CD4-positive, alpha-beta memory T cell (primary cell): ENCODE data around the gene WDR88. TPM values are rescaled to one million over a fixed set of nuclear protein-coding genes. Genes with fewer than 3 reads are reported as not detected.
"Not testable (repeated sequence)": the region's sequence is repeated elsewhere in the genome, so short reads cannot be mapped to it uniquely, and the experiment has no call there.

Experiments
- CTCF ChIA-PET: fragments of 350-600 bp; sonication (Branson Sonifier 250); formaldehyde crosslinking; loops from one replicate; lab custom pipeline; 2021; ENCODE audit warnings: inconsistent platforms; ENCODE audit not compliant: partially characterized antibody; lab: Charles Lee
- POLR2A ChIA-PET: fragments of 350-600 bp; sonication (Branson Sonifier 250); formaldehyde crosslinking; loops from one replicate; lab custom pipeline; 2021; ENCODE audit not compliant: partially characterized antibody; lab: Charles Lee
- DNase-seq, 5 donors: peaks; one replicate each; pipeline versions ENCODE4 v3.0.0 to v3.0.0-alpha.2; 2020 to 2022; ENCODE audit warnings: mixed read lengths in 1 of 5
- H3K27ac ChIP-seq: one replicate; pipeline ENCODE4 v1.7.0; 2013; ENCODE audit warnings: low read depth, low read length
- H3K27me3 ChIP-seq: 2 replicates; pipeline ENCODE4 v1.7.0; 2013; ENCODE audit warnings: mild to moderate bottlenecking, low read length, moderate library complexity; ENCODE audit not compliant: insufficient read depth
- H3K36me3 ChIP-seq: 2 replicates; pipeline ENCODE4 v1.7.0; 2013; ENCODE audit warnings: mild to moderate bottlenecking, low read length, moderate library complexity; ENCODE audit not compliant: insufficient read depth
- H3K4me1 ChIP-seq: 2 replicates; pipeline ENCODE4 v1.7.0; 2013; ENCODE audit warnings: mild to moderate bottlenecking, low read length, moderate library complexity; ENCODE audit not compliant: insufficient read depth
- H3K4me3 ChIP-seq, 2 donors: one replicate each; pipeline ENCODE4 v1.7.0; 2013; ENCODE audit warnings: low read length in 2 of 2, mild to moderate bottlenecking in 1 of 2
- H3K9me3 ChIP-seq, 2 donors: one replicate each; pipeline ENCODE4 v1.7.0; 2013; ENCODE audit warnings: low read length in 2 of 2, control low read depth in 1 of 2; ENCODE audit not compliant: control insufficient read depth in 1 of 2
- H3K27ac Mint-ChIP-seq, 7 donors: one replicate each; pipeline ENCODE4 v1.8.0; 2020 to 2021; ENCODE audit warnings: mixed read lengths in 7 of 7, mild to moderate bottlenecking in 6 of 7, inconsistent platforms in 3 of 7, moderate library complexity in 3 of 7
- H3K27me3 Mint-ChIP-seq, 2 donors: one replicate each; pipeline ENCODE4 v1.8.0; 2020 to 2021; ENCODE audit warnings: mixed read lengths in 2 of 2
- H3K36me3 Mint-ChIP-seq, 2 donors: one replicate each; pipeline ENCODE4 v1.8.0; 2020 to 2021; ENCODE audit warnings: mixed read lengths in 2 of 2, inconsistent platforms in 1 of 2, mild to moderate bottlenecking in 1 of 2
- H3K4me1 Mint-ChIP-seq, 4 donors: one replicate each; pipeline ENCODE4 v1.8.0; 2020 to 2021; ENCODE audit warnings: mixed read lengths in 4 of 4, mild to moderate bottlenecking in 1 of 4
- H3K4me3 Mint-ChIP-seq, 8 donors: one replicate each; pipeline ENCODE4 v1.8.0; 2020 to 2021; ENCODE audit warnings: mixed read lengths in 8 of 8, mild to moderate bottlenecking in 7 of 8, moderate library complexity in 6 of 8, inconsistent platforms in 3 of 8
- H3K9me3 Mint-ChIP-seq, 8 donors: one replicate each; pipeline ENCODE4 v1.8.0; 2020 to 2021; ENCODE audit warnings: mixed read lengths in 8 of 8, mild to moderate bottlenecking in 5 of 8, inconsistent platforms in 3 of 8, moderate library complexity in 1 of 8
- intact Hi-C: fragments of 100-400 bp; cut with micrococcal nuclease; formaldehyde crosslinking; loops from one replicate; pipeline ENCODE4 v1.15.1; 2023
- polyA plus RNA-seq, 2 donors: library from polyadenylated mRNA; unstranded; fragments of 300-500 nt; fragmentation: Illumina TruSeq; gene quantifications; one replicate each; pipeline ENCODE4 v1.2.3, GENCODE V29; 2021
- total RNA-seq, 2 experiments: library from RNA; stranded (reverse); gene quantifications; one replicate each; pipeline ENCODE4 v1.2.3, GENCODE V29; 2021

WDR88 gene
- total and polyA plus RNA-seq, 4 experiments from 2014 or later: 0.11 to 0.58 (median 0.43) TPM

DNA sequence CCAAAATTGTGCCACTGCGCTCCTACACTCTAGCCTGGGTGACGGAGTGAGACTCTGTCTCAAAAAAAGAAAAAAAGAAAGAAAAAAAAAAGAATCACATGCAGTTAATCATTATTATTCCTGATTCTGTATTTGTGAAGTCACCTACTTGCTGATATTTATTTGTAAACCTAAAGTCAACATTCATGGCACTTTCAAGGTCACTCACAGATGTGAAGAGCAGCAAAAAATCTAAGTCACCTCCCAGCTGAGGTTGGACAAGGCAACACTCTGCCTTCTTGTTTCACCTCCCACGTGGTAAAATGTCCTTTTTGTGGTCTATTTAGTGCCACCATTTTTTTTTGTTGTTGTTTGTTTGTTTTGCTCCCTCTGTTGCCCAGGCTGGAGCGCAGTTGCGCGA lies 26.5 kb downstream of the WDR88 start:
- Mint-ChIP-seq H3K4me3 (peak overlapping the region in 1 of 8 donors; percentile 25), H3K27ac (peak overlapping the region in 3 of 7 donors; percentile 4 to 60 (median 42)), H3K9me3 (peaks cover 0 to 2% (median 0%) of the 10 kb centered on the region in 8 donors), H3K4me1 (peaks cover 24 to 45% (median 34%) of the 10 kb centered on the region in 4 donors), H3K36me3 (no peaks in the 10 kb centered on the region), H3K27me3 (no peaks in the 10 kb centered on the region)
- POLR2A ChIA-PET: interaction anchor here (8.3 kb wide), 1 partner anchor 18 kb away, joined by 160 read pairs; no protein-coding TSS in a partner anchor
- Histone ChIP-seq H3K4me3 (no peak overlapping the region), H3K36me3 (no peaks in the 10 kb centered on the region), H3K27me3 (no peaks in the 10 kb centered on the region), H3K4me1 (peaks cover 33% of the 10 kb centered on the region), H3K27ac (no peak overlapping the region), H3K9me3 (no peaks in the 10 kb centered on the region)
- DNase-seq: no peak
- CTCF ChIA-PET: interaction anchor here (3.2 to 4.2 kb wide), 2 partner anchors 19 to 26 kb away, joined by 30 to 43 read pairs; no protein-coding TSS in a partner anchor
- intact Hi-C loops: no loop called here

DNA sequence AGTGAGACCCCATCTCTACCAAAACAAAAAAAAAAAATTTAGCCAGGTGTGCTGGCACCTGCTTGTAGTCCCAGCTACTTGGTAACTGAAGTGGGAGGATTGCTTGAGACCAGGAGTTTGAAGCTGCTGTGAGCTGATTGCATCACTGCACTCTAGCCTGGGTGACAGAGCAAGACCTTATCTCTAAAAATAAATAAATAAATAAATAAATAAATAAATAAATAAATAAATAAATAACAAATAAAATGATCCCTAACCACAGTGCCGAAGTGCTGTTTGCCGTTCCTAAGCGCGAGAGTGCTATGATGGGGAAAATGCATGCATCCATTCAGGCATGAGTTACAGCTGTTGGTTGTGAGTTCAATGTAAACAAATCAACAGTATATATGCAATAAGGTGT lies 27.2 kb downstream of the WDR88 start:
- intact Hi-C loops: no loop called here
- Mint-ChIP-seq H3K9me3 (no peaks in the 10 kb centered on the region), H3K27me3 (no peaks in the 10 kb centered on the region), H3K4me1 (peaks cover 26 to 45% (median 34%) of the 10 kb centered on the region in 4 donors), H3K4me3 (peak overlapping the region in 1 of 8 donors; percentile 14), H3K27ac (peak overlapping the region in 1 of 7 donors; percentile 30), H3K36me3 (no peaks in the 10 kb centered on the region)
- CTCF ChIA-PET: interaction anchor here (1.1 to 4.2 kb wide), 7 partner anchors 8 to 271 kb away, joined by 3 to 43 read pairs (median 4); no protein-coding TSS in a partner anchor
- Histone ChIP-seq H3K36me3 (no peaks in the 10 kb centered on the region), H3K4me1 (peaks cover 33% of the 10 kb centered on the region), H3K9me3 (no peaks in the 10 kb centered on the region), H3K27me3 (no peaks in the 10 kb centered on the region), H3K27ac (no peak overlapping the region), H3K4me3 (no peak overlapping the region)
- POLR2A ChIA-PET: interaction anchor here (1.4 to 8.3 kb wide), 2 partner anchors 17 to 144 kb away, joined by 3 to 160 read pairs; no protein-coding TSS in a partner anchor
- DNase-seq: no peak

- H3K9me3 Mint-ChIP-seq: no peaks in the 10 kb centered on the region
- Histone ChIP-seq H3K9me3 (no peaks in the 10 kb centered on the region), H3K4me1 (peaks cover 33% of the 10 kb centered on the region), H3K27me3 (no peaks in the 10 kb centered on the region), H3K4me3 (no peak overlapping the region), H3K36me3 (no peaks in the 10 kb centered on the region), H3K27ac (peak overlapping the region; percentile 36)
- DNase-seq: no peak
- H3K36me3 Mint-ChIP-seq: no peaks in the 10 kb centered on the region
- ChIA-PET CTCF (interaction anchor here (0.9 to 4.2 kb wide), 10 partner anchors 9 to 271 kb away, joined by 3 to 43 read pairs (median 4); no protein-coding TSS in a partner anchor), POLR2A (interaction anchor here (0.9 to 8.3 kb wide), 6 partner anchors 11 to 214 kb away, joined by 3 to 160 read pairs (median 6); partner anchors contain the start of gene CEBPG)
- peak overlapping the region in 7 of 8 donors; percentile 43 to 86 (median 62) for H3K4me3 Mint-ChIP-seq
- H3K4me1 Mint-ChIP-seq: peaks cover 26 to 45% (median 34%) of the 10 kb centered on the region in 4 donors
- intact Hi-C loops: loop anchor here (1.0 kb wide), 1 partner anchor 17 kb away; no protein-coding TSS in a partner anchor
- peak overlapping the region; percentile 76 to 94 (median 89) for H3K27ac Mint-ChIP-seq
- no peaks in the 10 kb centered on the region for H3K27me3 Mint-ChIP-seq
Measured at GRCh38 chr19:33159893-33160292, 28.0 kb downstream of the WDR88 start.

DNA sequence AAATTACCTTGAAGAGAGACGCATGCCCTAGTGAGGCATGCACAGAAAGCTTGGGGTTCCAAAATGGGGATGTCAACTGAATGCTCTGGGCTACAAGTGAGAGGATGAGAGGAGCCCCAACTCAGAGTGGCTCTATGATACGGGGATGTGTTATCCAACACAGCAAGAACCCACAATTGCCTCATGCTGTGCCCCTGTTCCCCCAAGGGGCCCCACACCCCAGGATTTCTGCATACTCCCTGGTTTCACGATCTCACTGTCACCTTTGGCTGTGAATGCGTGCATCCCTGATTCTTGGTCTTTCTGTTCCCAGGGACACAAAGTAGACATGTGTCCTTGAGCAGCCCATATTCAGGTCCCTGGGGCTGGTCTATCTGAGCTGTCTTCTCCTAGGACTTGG lies 29.3 kb downstream of the WDR88 start:
- H3K4me1 ChIP-seq: peaks cover 33% of the 10 kb centered on the region
- ChIA-PET CTCF (interaction anchor here (1.5 to 4.2 kb wide), 4 partner anchors 16 to 74 kb away, joined by 4 to 43 read pairs (median 26); no protein-coding TSS in a partner anchor), POLR2A (interaction anchor here (0.7 to 8.3 kb wide), 5 partner anchors 10 to 213 kb away, joined by 3 to 160 read pairs (median 9); partner anchors contain the start of gene CEBPG)
- Mint-ChIP-seq H3K36me3 (no peaks in the 10 kb centered on the region), H3K27ac (peak overlapping the region; percentile 76 to 94 (median 89)), H3K9me3 (no peaks in the 10 kb centered on the region), H3K4me3 (peak overlapping the region in 2 of 8 donors; percentile 10 to 44), H3K27me3 (no peaks in the 10 kb centered on the region), H3K4me1 (peaks cover 26 to 45% (median 34%) of the 10 kb centered on the region in 4 donors)
- no peaks in the 10 kb centered on the region for H3K36me3 ChIP-seq
- intact Hi-C loops: no loop called here
- DNase-seq: no peak
- no peaks in the 10 kb centered on the region for H3K27me3 ChIP-seq
- H3K4me3 ChIP-seq: no peak overlapping the region
- H3K27ac ChIP-seq: no peak overlapping the region
- H3K9me3 ChIP-seq: no peaks in the 10 kb centered on the region

DNA sequence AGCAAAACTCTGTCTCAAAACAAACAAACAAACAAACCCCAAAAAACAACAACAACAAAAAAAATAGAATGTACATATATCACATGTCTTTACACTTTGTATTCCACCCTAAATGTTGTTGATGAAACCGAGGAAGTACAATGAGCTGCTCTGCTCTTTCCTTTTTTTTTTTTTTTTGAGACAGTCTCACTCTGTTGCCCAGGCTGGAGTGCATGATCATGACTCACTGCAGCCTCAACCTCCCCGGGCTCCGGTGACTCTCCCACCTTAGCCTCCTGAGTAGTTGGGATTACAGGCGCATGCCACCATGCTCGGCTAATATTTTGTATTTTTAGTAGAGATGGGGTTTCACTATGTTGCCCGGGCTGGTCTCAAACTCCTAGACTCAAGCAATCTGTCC lies 31.6 kb downstream of the WDR88 start:
- intact Hi-C loops: no loop called here
- Mint-ChIP-seq H3K27me3 (no peaks in the 10 kb centered on the region), H3K36me3 (no peaks in the 10 kb centered on the region), H3K4me3 (no peak overlapping the region), H3K27ac (no peak overlapping the region), H3K9me3 (peaks cover 0 to 10% (median 2%) of the 10 kb centered on the region in 8 donors), H3K4me1 (peaks cover 19 to 35% (median 26%) of the 10 kb centered on the region in 4 donors)
- no peak overlapping the region for H3K4me3 ChIP-seq
- ChIA-PET CTCF (interaction anchor here (0.6 to 3.4 kb wide), 4 partner anchors 13 to 80 kb away, joined by 4 to 19 read pairs (median 8); no protein-coding TSS in a partner anchor), POLR2A (interaction anchor here (2.2 kb wide), 1 partner anchor 13 kb away, joined by 14 read pairs; no protein-coding TSS in a partner anchor)
- H3K4me1 ChIP-seq: peaks cover 24% of the 10 kb centered on the region
- H3K27me3 ChIP-seq: no peaks in the 10 kb centered on the region
- no peak for DNase-seq
- H3K27ac ChIP-seq: no peak overlapping the region
- no peaks in the 10 kb centered on the region for H3K9me3 ChIP-seq
- H3K36me3 ChIP-seq: no peaks in the 10 kb centered on the region

GRCh38 chr19:33166037-33166436 lies 34.1 kb downstream of the WDR88 start:
- H3K4me3 ChIP-seq, H3K9me3 ChIP-seq, H3K4me1 ChIP-seq, H3K27me3 Mint-ChIP-seq, H3K36me3 ChIP-seq, intact Hi-C loops, DNase-seq, H3K4me3 Mint-ChIP-seq, H3K27me3 ChIP-seq, H3K27ac ChIP-seq, H3K36me3 Mint-ChIP-seq, H3K27ac Mint-ChIP-seq: not testable (repeated sequence)
- Mint-ChIP-seq H3K4me1 (peaks cover 8 to 17% (median 11%) of the 10 kb centered on the region in 4 donors), H3K9me3 (peaks cover 0 to 13% (median 5%) of the 10 kb centered on the region in 8 donors)
- POLR2A ChIA-PET: interaction anchor here (2.5 kb wide), 1 partner anchor 10 kb away, joined by 13 read pairs; no protein-coding TSS in a partner anchor
- CTCF ChIA-PET: interaction anchor here (1.5 to 3.4 kb wide), 3 partner anchors 11 to 22 kb away, joined by 6 to 19 read pairs (median 9); no protein-coding TSS in a partner anchor

GRCh38 chr19:33167438-33167837 lies 35.5 kb downstream of the WDR88 start:
- ChIA-PET CTCF (interaction anchor here (1.5 to 1.6 kb wide), 2 partner anchors 10 to 23 kb away, joined by 6 read pairs; no protein-coding TSS in a partner anchor), POLR2A (interaction anchor here (2.5 kb wide), 1 partner anchor 9 kb away, joined by 13 read pairs; no protein-coding TSS in a partner anchor)
- H3K9me3 ChIP-seq: no peaks in the 10 kb centered on the region
- H3K27me3 ChIP-seq: no peaks in the 10 kb centered on the region
- peaks cover 6% of the 10 kb centered on the region for H3K4me1 ChIP-seq
- intact Hi-C loops: no loop called here
- H3K4me3 ChIP-seq: no peak overlapping the region
- DNase-seq: no peak
- no peaks in the 10 kb centered on the region for H3K36me3 ChIP-seq
- Mint-ChIP-seq H3K27me3 (no peaks in the 10 kb centered on the region), H3K27ac (peak overlapping the region in 1 of 7 donors; percentile 85), H3K9me3 (peaks cover 0 to 13% (median 5%) of the 10 kb centered on the region in 8 donors), H3K4me1 (peaks cover 3 to 12% (median 8%) of the 10 kb centered on the region in 4 donors), H3K36me3 (no peaks in the 10 kb centered on the region), H3K4me3 (no peak overlapping the region)
- no peak overlapping the region for H3K27ac ChIP-seq
